PC-9 (cell line): ENCODE data around the gene NUTF2. TPM values are rescaled to one million over a fixed set of nuclear protein-coding genes. Genes with fewer than 3 reads are reported as not detected.

Source experiments
- BruUV-seq: library from RNA; stranded (reverse); fragments of 400-500 nt; replicated peaks from 2 replicates; lab custom pipeline; 2021; lab: Mats Ljungman, UMichigan
- CTCF ChIA-PET: fragments of 300-600 bp; sonication (Branson Sonifier 250); formaldehyde crosslinking; loops from one replicate; lab custom pipeline; 2022; ENCODE audit warnings: antibody characterized with exemption; lab: Charles Lee
- POLR2A ChIA-PET: fragments of 300-600 bp; sonication (Branson Sonifier 250); formaldehyde crosslinking; loops from one replicate; lab custom pipeline; 2022; ENCODE audit warnings: antibody characterized with exemption; ENCODE audit not compliant: unreplicated experiment; lab: Charles Lee
- DNase-seq, 2 experiments: peaks; one replicate each; pipeline versions ENCODE4 v3.0.0 to v3.0.0-alpha.2; 2015 to 2022; ENCODE audit warnings: mixed read lengths in 1 of 2
- H2AFZ ChIP-seq: fragments of 200-600 bp; sonication (generic); 2 replicates; pipeline ENCODE4 v1.8.1; 2017; ENCODE audit warnings: antibody characterized with exemption
- H3F3A ChIP-seq: fragments of 200-600 bp; sonication (generic); 2 replicates; pipeline ENCODE4 v1.8.1; 2017; ENCODE audit warnings: antibody characterized with exemption, mild to moderate bottlenecking, low read depth; ENCODE audit not compliant: insufficient read depth
- H3K27ac ChIP-seq: fragments of 200-600 bp; sonication (generic); 2 replicates; pipeline ENCODE4 v1.6.1; 2016; ENCODE audit warnings: mixed run types
- H3K27me3 ChIP-seq: fragments of 200-600 bp; sonication (generic); 2 replicates; pipeline ENCODE4 v1.6.1; 2016; ENCODE audit warnings: low read depth, mixed run types; ENCODE audit not compliant: insufficient read depth
- H3K36me3 ChIP-seq: fragments of 200-600 bp; sonication (generic); 2 replicates; pipeline ENCODE4 v1.6.1; 2016; ENCODE audit warnings: low read depth, mixed run types
- H3K4me1 ChIP-seq: fragments of 200-600 bp; sonication (generic); replicated peaks from 2 replicates; pipeline ENCODE4 v1.6.1; 2016; ENCODE audit warnings: mixed run types; ENCODE audit not compliant: insufficient read depth
- H3K4me2 ChIP-seq: fragments of 200-600 bp; sonication (generic); 2 replicates; pipeline ENCODE4 v1.6.1; 2017; ENCODE audit warnings: mixed run types
- H3K4me3 ChIP-seq: fragments of 200-600 bp; sonication (generic); 2 replicates; pipeline ENCODE4 v1.6.1; 2016; ENCODE audit warnings: mixed run types
- H3K79me2 ChIP-seq: fragments of 200-600 bp; sonication (generic); 2 replicates; pipeline ENCODE4 v1.6.1; 2017; ENCODE audit warnings: low read depth, mixed run types
- H3K9me2 ChIP-seq: fragments of 200-600 bp; sonication (generic); 2 replicates; pipeline ENCODE4 v1.8.1; 2017; ENCODE audit warnings: mild to moderate bottlenecking; ENCODE audit not compliant: insufficient read depth
- H3K9me3 ChIP-seq: fragments of 200-600 bp; sonication (generic); 2 replicates; pipeline ENCODE4 v1.8.1; 2016; ENCODE audit warnings: low read depth; ENCODE audit not compliant: insufficient read depth
- H4K20me1 ChIP-seq: fragments of 200-600 bp; sonication (generic); 2 replicates; pipeline ENCODE4 v1.8.1; 2017; ENCODE audit not compliant: insufficient read depth
- EZH2 ChIP-seq: fragments of 200-600 bp; sonication (generic); IDR thresholded peaks from 2 replicates; pipeline ENCODE4 v1.8.0; 2017; ENCODE audit warnings: antibody characterized with exemption, low read depth
- intact Hi-C: fragments of 100-400 bp; cut with micrococcal nuclease; formaldehyde crosslinking; loops from one replicate; pipeline ENCODE4 v1.10.0; 2022; ENCODE audit not compliant: unreplicated experiment
- total RNA-seq: library from RNA; stranded (reverse); gene quantifications from 2 replicates; pipeline ENCODE4 v1.2.3, GENCODE V29; 2021
- TF ChIP-seq, protein P1 (sequence below): fragments of 200-600 bp; sonication (generic); conservative IDR thresholded peaks from 2 replicates; pipeline ENCODE4 v1.6.1; 2017; ENCODE audit warnings: mixed run types, antibody characterized with exemption, mild to moderate bottlenecking, moderate library complexity

NUTF2 gene
- total RNA-seq, 1 experiment from 2014 or later = 147 TPM

DNA sequence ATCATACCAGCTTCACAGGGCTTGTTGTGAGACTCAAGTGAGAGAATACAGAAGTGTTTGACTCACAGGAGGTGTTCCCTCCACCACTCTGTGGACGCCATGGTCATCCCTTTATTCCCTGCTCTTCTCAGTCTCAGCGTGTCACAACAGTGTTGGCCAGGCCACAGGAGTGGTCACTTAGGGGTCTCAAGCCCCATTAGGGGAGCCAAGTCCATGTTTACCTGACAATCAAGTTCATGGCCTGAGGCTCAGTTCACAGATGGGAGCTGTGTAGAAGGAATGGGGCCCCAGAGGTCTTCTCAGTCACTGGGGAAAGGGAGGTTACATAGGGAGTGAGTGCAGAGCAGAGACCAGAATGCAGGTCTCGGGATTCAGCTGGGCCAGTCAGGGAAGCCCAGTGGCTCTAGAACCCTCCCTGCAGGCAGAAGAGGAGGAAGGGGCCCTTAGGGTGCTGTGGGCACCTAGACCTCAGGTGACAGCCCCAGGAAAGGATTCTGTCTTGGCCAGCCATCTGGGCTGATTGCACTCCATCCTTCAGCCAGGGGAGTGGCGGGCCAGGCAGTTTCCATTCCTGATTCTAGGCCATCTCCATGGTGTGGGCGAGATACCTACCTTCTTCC is 10.3 kb downstream of the NUTF2 start:
- H3F3A ChIP-seq = peaks cover 54% of the 10 kb centered on the region
- intact Hi-C loops = loop anchor here (5.0 kb wide), 2 partner anchors 140 to 180 kb away; partner anchors contain the start of gene GFOD2
- ChIA-PET CTCF (no interaction called here), POLR2A (interaction anchor here (0.5 to 1.1 kb wide), 2 partner anchors 180 to 388 kb away, joined by 4 to 5 read pairs; partner anchors contain the start of gene PLA2G15)
- H3K36me3 ChIP-seq = peaks cover 13% of the 10 kb centered on the region; the same call in 1 of the 2 replicates
- no peak for DNase-seq
- H3K9me3 ChIP-seq = no peaks in the 10 kb centered on the region
- H3K27ac ChIP-seq = peak overlapping the region; percentile 41
- H3K4me3 ChIP-seq = no peak overlapping the region
- H3K4me1 ChIP-seq = peaks cover 52% of the 10 kb centered on the region
- no peaks in the 10 kb centered on the region for H3K27me3 ChIP-seq
- no peaks in the 10 kb centered on the region for H3K9me2 ChIP-seq
- no peak overlapping the region for H2AFZ ChIP-seq
- BruUV-seq = no TSS peak
- H3K79me2 ChIP-seq = peaks cover 92% of the 10 kb centered on the region
- H4K20me1 ChIP-seq = peaks cover 94% of the 10 kb centered on the region
- TF ChIP-seq, protein P1, sequence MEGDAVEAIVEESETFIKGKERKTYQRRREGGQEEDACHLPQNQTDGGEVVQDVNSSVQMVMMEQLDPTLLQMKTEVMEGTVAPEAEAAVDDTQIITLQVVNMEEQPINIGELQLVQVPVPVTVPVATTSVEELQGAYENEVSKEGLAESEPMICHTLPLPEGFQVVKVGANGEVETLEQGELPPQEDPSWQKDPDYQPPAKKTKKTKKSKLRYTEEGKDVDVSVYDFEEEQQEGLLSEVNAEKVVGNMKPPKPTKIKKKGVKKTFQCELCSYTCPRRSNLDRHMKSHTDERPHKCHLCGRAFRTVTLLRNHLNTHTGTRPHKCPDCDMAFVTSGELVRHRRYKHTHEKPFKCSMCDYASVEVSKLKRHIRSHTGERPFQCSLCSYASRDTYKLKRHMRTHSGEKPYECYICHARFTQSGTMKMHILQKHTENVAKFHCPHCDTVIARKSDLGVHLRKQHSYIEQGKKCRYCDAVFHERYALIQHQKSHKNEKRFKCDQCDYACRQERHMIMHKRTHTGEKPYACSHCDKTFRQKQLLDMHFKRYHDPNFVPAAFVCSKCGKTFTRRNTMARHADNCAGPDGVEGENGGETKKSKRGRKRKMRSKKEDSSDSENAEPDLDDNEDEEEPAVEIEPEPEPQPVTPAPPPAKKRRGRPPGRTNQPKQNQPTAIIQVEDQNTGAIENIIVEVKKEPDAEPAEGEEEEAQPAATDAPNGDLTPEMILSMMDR = no peak
- no peak for TF ChIP-seq EZH2
- H3K4me2 ChIP-seq = peak overlapping the region; percentile 39

DNA sequence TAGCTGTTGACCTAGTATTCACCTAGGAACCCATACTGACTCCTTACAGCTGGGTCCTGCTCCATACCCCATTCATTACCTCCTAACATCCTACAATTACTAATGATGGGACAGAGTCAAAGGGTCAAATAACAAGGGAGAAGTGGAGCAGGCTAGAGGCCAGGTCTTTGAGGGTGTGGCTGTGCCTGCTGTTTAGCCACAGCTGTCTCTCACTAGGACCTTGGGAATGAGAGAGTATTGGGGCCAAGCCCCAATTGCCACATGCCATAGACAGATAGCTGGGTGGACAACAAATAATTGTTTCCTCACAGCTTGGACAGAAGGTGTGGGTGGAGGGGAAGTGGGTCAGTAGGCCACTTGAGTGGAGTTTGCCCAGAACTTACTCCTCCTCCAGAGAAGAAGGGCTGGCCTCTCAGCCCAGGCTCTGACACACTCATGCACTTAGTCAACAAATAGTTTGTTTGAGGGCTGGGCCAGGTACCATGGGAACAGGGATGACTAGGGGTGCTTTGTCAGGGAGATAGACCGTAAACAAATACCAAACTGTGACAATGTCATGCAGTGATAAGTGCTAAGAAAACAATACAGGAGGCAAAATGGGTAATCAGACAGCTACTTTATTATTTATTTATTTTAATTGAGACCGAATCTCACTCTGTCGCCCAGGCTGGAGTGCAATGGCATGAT is 11.0 kb downstream of the NUTF2 start:
- Histone ChIP-seq H3F3A (peaks cover 54% of the 10 kb centered on the region), H3K4me3 (no peak overlapping the region; the same call in 1 of the 2 replicates), H2AFZ (no peak overlapping the region), H3K27ac (peak overlapping the region; percentile 69), H3K4me1 (peaks cover 52% of the 10 kb centered on the region), H3K36me3 (peaks cover 15% of the 10 kb centered on the region; the same call in 1 of the 2 replicates), H3K9me2 (no peaks in the 10 kb centered on the region), H3K79me2 (peaks cover 92% of the 10 kb centered on the region), H4K20me1 (peaks cover 95% of the 10 kb centered on the region), H3K27me3 (no peaks in the 10 kb centered on the region), H3K4me2 (peak overlapping the region; percentile 62), H3K9me3 (no peaks in the 10 kb centered on the region)
- intact Hi-C loops = loop anchor here (5.0 kb wide), 2 partner anchors 140 to 180 kb away; partner anchors contain the start of gene GFOD2
- ChIA-PET POLR2A (interaction anchor here (0.5 to 1.1 kb wide), 4 partner anchors 13 to 387 kb away, joined by 3 to 8 read pairs (median 4); partner anchors contain the start of gene PLA2G15), CTCF (interaction anchor here (0.6 kb wide), 1 partner anchor 183 kb away, joined by 3 read pairs; no protein-coding TSS in a partner anchor)
- peak; percentile 88 to 98 for DNase-seq
- no TSS peak for BruUV-seq
- no peak for TF ChIP-seq EZH2
- TF ChIP-seq, protein P1 = no peak

DNA sequence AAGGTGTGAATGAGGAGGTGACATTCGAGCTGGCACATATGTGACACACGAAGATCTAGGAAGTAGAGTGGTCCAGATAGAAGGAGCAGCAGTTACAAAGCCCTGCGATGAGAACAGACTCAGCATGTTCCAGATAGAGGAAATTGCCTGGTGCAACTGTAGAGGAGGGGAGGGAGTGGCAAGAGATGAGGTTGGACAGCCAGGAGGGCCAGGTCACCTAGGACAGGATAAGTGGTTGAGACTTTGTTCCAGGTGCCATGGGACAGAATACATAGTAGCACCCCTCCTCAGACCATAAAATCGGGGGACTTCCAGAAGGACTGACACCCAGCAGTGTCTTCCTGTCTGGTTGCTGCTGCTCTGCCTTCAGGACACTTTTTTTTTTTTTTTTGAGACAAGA is 11.8 kb downstream of the NUTF2 start:
- POLR2A ChIA-PET = no interaction called here

More for the DNA sequence above, 11.8 kb downstream of the NUTF2 start:
- intact Hi-C loops = loop anchor here (5.0 kb wide), 2 partner anchors 141 to 181 kb away; partner anchors contain the start of gene GFOD2
- H3K79me2 ChIP-seq = peaks cover 93% of the 10 kb centered on the region
- H2AFZ ChIP-seq = no peak overlapping the region
- H3K4me3 ChIP-seq = no peak overlapping the region; the same call in 1 of the 2 replicates
- peaks cover 52% of the 10 kb centered on the region for H3K4me1 ChIP-seq
- peaks cover 15% of the 10 kb centered on the region; the same call in 1 of the 2 replicates for H3K36me3 ChIP-seq
- no peaks in the 10 kb centered on the region for H3K27me3 ChIP-seq
- DNase-seq = no peak
- BruUV-seq = TSS peak; percentile 3
- H3F3A ChIP-seq = peaks cover 54% of the 10 kb centered on the region
- no peaks in the 10 kb centered on the region for H3K9me2 ChIP-seq
- H3K27ac ChIP-seq = peak overlapping the region; percentile 69
- peak overlapping the region; percentile 62 for H3K4me2 ChIP-seq
- TF ChIP-seq, protein P1 = no peak
- no peak for TF ChIP-seq EZH2
- H4K20me1 ChIP-seq = peaks cover 94% of the 10 kb centered on the region
- no peaks in the 10 kb centered on the region for H3K9me3 ChIP-seq
- CTCF ChIA-PET = interaction anchor here (0.6 kb wide), 1 partner anchor 8 kb away, joined by 3 read pairs; no protein-coding TSS in a partner anchor
